ENCODE results near the gene SLCO4A1.

DNA sequence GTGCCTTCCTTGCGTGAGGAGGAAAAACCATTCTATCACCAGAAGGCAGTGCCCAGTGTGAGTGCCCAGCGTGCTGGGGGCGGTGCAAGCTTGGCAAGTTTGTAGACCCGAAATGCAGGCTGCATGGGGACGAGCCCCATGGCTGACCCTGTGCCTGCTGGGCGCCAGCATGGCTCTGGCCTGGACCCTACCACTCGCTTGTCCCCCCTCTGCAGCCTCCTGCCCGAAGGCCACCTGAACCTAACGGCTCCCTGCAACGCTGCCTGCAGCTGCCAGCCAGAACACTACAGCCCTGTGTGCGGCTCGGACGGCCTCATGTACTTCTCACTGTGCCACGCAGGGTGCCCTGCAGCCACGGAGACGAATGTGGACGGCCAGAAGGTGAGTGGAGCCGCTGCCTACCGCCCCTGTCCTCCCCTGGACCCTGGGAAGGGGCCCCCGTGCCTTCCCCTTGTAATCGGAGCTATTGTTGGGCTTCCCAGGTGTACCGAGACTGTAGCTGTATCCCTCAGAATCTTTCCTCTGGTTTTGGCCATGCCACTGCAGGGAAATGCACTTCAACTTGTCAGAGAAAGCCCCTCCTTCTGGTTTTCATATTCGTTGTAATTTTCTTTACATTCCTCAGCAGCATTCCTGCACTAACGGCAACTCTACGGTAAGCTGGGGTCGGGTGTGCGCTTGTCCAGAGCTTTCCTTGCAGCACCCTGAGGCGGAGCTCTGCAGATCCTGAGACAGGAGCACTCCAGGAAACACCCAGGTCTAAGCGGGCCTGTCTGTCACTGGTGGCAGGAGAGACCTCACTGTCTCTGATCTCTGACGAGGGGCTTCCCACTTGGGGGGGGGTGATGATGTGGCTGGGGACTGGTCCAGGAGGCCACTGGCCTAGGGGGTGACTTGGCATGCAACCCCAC is 25.5 kb downstream of the SLCO4A1 start:
- TF ChIP-seq, protein P1, sequence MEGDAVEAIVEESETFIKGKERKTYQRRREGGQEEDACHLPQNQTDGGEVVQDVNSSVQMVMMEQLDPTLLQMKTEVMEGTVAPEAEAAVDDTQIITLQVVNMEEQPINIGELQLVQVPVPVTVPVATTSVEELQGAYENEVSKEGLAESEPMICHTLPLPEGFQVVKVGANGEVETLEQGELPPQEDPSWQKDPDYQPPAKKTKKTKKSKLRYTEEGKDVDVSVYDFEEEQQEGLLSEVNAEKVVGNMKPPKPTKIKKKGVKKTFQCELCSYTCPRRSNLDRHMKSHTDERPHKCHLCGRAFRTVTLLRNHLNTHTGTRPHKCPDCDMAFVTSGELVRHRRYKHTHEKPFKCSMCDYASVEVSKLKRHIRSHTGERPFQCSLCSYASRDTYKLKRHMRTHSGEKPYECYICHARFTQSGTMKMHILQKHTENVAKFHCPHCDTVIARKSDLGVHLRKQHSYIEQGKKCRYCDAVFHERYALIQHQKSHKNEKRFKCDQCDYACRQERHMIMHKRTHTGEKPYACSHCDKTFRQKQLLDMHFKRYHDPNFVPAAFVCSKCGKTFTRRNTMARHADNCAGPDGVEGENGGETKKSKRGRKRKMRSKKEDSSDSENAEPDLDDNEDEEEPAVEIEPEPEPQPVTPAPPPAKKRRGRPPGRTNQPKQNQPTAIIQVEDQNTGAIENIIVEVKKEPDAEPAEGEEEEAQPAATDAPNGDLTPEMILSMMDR (IDR thresholded peaks at IDR 0.05) = no peak
- TF ChIP-seq POLR2A (IDR thresholded peaks at IDR 0.05) = no peak
- no peak for TF ChIP-seq EP300 (IDR thresholded peaks at IDR 0.05)
